Endothelial cell (in vitro differentiated cells): Measurements from ENCODE around the gene ZNF184. TPM values are rescaled to one million over a fixed set of nuclear protein-coding genes. Genes with fewer than 3 reads are reported as not detected.

Source experiments
- DNase-seq: peaks from one replicate; pipeline ENCODE4 v3.0.0; 2021; ENCODE audit warnings: low spot score
- H3K27ac Mint-ChIP-seq: one replicate; pipeline ENCODE4 v1.8.0; 2021; ENCODE audit warnings: mixed read lengths, inconsistent platforms; ENCODE audit not compliant: unreplicated experiment
- H3K27me3 Mint-ChIP-seq: one replicate; pipeline ENCODE4 v1.8.0; 2021; ENCODE audit warnings: mild to moderate bottlenecking, moderate library complexity, mixed read lengths, inconsistent platforms; ENCODE audit not compliant: unreplicated experiment
- H3K36me3 Mint-ChIP-seq: one replicate; pipeline ENCODE4 v1.8.0; 2021; ENCODE audit warnings: mild to moderate bottlenecking, low read depth, mixed read lengths, inconsistent platforms; ENCODE audit not compliant: unreplicated experiment
- H3K4me1 Mint-ChIP-seq: one replicate; pipeline ENCODE4 v1.8.0; 2021; ENCODE audit warnings: mild to moderate bottlenecking, mixed read lengths, inconsistent platforms; ENCODE audit not compliant: unreplicated experiment
- H3K4me3 Mint-ChIP-seq: one replicate; pipeline ENCODE4 v1.8.0; 2021; ENCODE audit warnings: mild to moderate bottlenecking, mixed read lengths, inconsistent platforms; ENCODE audit not compliant: unreplicated experiment
- H3K9me3 Mint-ChIP-seq: one replicate; pipeline ENCODE4 v1.8.0; 2021; ENCODE audit warnings: mixed read lengths, inconsistent platforms; ENCODE audit not compliant: unreplicated experiment
- CTCF ChIP-seq: fragments of 200-600 bp; sonication (generic); IDR thresholded peaks from one replicate; pipeline ENCODE4 v1.5.0; 2021; ENCODE audit warnings: antibody characterized with exemption; ENCODE audit not compliant: unreplicated experiment
- total RNA-seq: library from RNA; stranded (reverse); fragmentation: NEBNext Ultra II Directional; extraction: Animal tissue kit (Norgen Biotek cat#: 25700); gene quantifications from one replicate; pipeline ENCODE4 v1.2.1, GENCODE V29; 2021; ENCODE audit not compliant: unreplicated experiment

Gene ZNF184
- total RNA-seq, 1 donor from 2014 or later, result 12.6 TPM

DNA sequence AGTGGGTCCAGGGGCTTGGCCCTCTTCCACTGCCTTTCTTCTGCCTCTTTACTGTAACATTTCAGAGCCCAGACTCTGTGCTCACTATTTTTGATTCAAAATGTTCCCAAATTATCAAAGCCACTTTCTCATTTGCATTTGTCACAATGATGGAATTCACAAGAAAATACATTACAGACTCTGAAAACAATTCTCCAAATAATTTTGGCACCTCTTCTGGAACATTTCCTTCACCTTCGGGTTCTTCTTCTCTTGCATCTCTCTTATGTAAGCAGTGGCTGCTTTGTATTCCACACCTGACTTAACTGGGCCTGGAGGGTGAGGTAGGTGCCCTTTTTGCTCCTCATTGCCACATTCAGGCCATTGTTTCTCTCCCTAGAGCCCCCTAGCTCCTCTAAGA is 30.0 kb downstream of the ZNF184 start:
- no peak for DNase-seq
- no peak overlapping the region for H3K4me3 Mint-ChIP-seq

DNA sequence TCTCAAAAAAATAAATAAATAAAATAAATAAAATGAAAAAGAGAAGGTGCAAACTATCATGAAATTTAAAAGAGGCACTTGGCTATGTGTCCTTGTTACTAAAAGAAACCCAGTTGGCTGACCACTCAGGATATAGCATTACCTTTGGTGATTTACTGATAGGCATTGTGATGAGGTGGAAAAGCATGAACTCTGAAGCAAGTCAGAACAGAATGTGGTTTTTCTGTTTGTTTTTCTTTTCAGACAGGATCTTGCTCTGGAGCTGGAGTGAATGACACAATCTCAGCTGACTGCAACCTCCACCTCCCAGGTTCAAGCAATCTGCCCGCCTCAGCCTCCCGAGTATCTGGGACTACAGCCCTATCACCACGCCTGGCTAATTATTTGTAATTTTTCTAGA is 31.9 kb downstream of the ZNF184 start:
- DNase-seq, result no peak
- H3K36me3 Mint-ChIP-seq, result peaks cover 9% of the 10 kb centered on the region
- TF ChIP-seq CTCF, result no peak
- H3K4me1 Mint-ChIP-seq, result no peaks in the 10 kb centered on the region
- no peaks in the 10 kb centered on the region for H3K27me3 Mint-ChIP-seq
- peaks cover 5% of the 10 kb centered on the region for H3K9me3 Mint-ChIP-seq
- no peak overlapping the region for H3K27ac Mint-ChIP-seq
- H3K4me3 Mint-ChIP-seq, result no peak overlapping the region

More for the DNA sequence above, 30.0 kb downstream of the ZNF184 start:
- Mint-ChIP-seq H3K27ac (no peak overlapping the region), H3K27me3 (no peaks in the 10 kb centered on the region), H3K9me3 (peaks cover 9% of the 10 kb centered on the region), H3K36me3 (peaks cover 14% of the 10 kb centered on the region), H3K4me1 (no peaks in the 10 kb centered on the region)
- no peak for TF ChIP-seq CTCF

GRCh38 chr6:27439371-27439770 is 33.5 kb downstream of the ZNF184 start:
- H3K27ac Mint-ChIP-seq, result no peak overlapping the region
- H3K9me3 Mint-ChIP-seq, result no peaks in the 10 kb centered on the region
- no peak overlapping the region for H3K4me3 Mint-ChIP-seq
- H3K27me3 Mint-ChIP-seq, result no peaks in the 10 kb centered on the region
- TF ChIP-seq CTCF, result no peak
- no peak for DNase-seq
- no peaks in the 10 kb centered on the region for H3K4me1 Mint-ChIP-seq
- H3K36me3 Mint-ChIP-seq, result no peaks in the 10 kb centered on the region

- H3K4me3 Mint-ChIP-seq, result no peak overlapping the region
- no peaks in the 10 kb centered on the region for H3K4me1 Mint-ChIP-seq
- peaks cover 7% of the 10 kb centered on the region for H3K36me3 Mint-ChIP-seq
- no peak for TF ChIP-seq CTCF
- H3K9me3 Mint-ChIP-seq, result peaks cover 12% of the 10 kb centered on the region
- DNase-seq, result no peak
- H3K27me3 Mint-ChIP-seq, result no peaks in the 10 kb centered on the region
- H3K27ac Mint-ChIP-seq, result no peak overlapping the region
Observed at GRCh38 chr6:27433714-27434113, 39.2 kb downstream of the ZNF184 start.

DNA sequence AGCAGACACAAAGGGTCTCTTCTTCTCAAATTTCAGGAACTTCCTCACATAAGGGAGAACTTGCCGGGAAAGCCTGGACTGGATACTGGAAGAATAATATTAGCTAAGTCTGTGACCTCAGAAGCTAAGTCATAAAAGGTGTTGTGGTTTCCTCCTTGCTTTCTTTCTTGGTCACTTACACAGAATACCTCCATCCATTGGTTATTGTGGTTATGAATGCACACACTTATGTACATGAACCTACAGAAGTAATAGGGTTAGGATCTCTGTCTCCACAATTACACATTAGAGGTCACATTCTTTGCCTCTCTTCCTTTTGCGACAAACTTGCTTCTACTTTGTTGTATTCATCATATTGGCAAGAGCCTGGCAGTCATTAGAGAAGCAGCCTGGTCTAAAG is 43.9 kb downstream of the ZNF184 start:
- Mint-ChIP-seq H3K9me3 (peaks cover 12% of the 10 kb centered on the region), H3K36me3 (peaks cover 7% of the 10 kb centered on the region), H3K4me1 (no peaks in the 10 kb centered on the region), H3K27me3 (no peaks in the 10 kb centered on the region), H3K27ac (no peak overlapping the region), H3K4me3 (no peak overlapping the region)
- no peak for DNase-seq
- no peak for TF ChIP-seq CTCF
